ENCODE data around the gene PLXNA4.

- TF ChIP-seq CTCF (optimal IDR thresholded peaks at IDR 0.05 in 1 of 3, IDR thresholded peaks at IDR 0.05 in 1 of 3, conservative IDR thresholded peaks at IDR 0.05 in 1 of 3; ENCODE audit: extremely low read depth in 1 of 3, insufficient read depth in 2 of 3, low read length in 3 of 3) (no peak), EZH2 (IDR thresholded peaks at IDR 0.05; ENCODE audit: low read length) (no peak)
These were observed 386.4 kb downstream of the PLXNA4 start for GRCh38 chr7:132189881-132190280.

Measured in keratinocyte (primary cell).